Upper lobe of left lung (tissue), 4 donors: Measurements from ENCODE around the gene BMPR1B.

Experiments
- EP300 ChIP-seq, 4 donors: sonication (generic); formaldehyde crosslinking; IDR thresholded peaks; one replicate each; pipeline ENCODE4 v1.5.1; 2017; ENCODE audit warnings: antibody characterized with exemption in 4 of 4, control low read depth in 2 of 4
- POLR2A ChIP-seq, 4 donors: fragments of 450-650 bp; IDR thresholded peaks; one replicate each; pipeline ENCODE4 v1.5.1; 2016 to 2017; ENCODE audit warnings: antibody characterized with exemption in 4 of 4, mild to moderate bottlenecking in 2 of 4
- POLR2AphosphoS5 ChIP-seq, 2 donors: sonication (generic); formaldehyde crosslinking; IDR thresholded peaks; one replicate each; pipeline ENCODE4 v1.5.1; 2017; ENCODE audit warnings: antibody characterized with exemption in 2 of 2
- TF ChIP-seq, protein P1 (sequence below), 6 experiments: fragments of 450-650 bp in 4 of 6; fragments of 200-600 bp in 2 of 6; sonication (generic) in 2 of 6; IDR thresholded peaks; one replicate each; pipeline ENCODE4 v1.5.1; 2016 to 2019; ENCODE audit warnings: antibody characterized with exemption in 6 of 6

DNA sequence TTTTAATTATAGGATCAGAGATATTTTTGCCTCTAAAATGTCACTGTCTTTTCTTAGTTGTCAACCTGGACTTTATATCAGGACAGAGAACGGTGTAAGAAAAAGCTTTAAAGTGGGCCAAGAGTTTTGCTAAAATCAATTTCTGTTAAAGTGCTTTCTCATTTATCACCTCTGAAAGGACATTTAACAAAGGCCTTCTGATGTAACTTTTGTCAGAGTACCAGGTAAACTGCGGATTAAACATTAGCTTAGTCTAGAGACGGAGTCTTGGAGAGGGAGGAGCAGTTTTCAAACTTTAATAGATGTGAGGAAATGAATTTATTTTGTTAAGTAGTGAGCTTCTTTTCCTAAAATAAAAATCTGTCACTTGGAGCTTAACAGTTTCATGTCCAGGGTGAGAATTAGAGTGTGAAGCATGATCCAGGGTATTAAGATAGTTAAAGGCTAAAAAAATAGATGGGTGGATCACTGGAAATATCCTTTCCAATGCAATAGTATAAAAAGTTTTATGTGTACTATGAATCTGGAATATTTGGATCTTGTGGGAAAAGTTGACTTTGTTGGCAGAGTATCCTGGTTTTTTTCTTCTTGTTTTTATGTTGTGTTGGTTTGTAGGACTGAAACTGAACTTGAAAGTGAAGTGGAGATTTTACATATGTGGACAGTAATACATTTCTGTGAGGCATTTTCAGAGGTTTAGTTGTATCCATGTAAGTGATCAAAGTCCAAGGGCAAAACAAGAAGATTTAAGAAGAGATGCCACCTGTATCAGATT, 33.6 kb upstream of the BMPR1B start:
- TF ChIP-seq POLR2A (IDR thresholded peaks at IDR 0.05) = no peak
- TF ChIP-seq, protein P1, sequence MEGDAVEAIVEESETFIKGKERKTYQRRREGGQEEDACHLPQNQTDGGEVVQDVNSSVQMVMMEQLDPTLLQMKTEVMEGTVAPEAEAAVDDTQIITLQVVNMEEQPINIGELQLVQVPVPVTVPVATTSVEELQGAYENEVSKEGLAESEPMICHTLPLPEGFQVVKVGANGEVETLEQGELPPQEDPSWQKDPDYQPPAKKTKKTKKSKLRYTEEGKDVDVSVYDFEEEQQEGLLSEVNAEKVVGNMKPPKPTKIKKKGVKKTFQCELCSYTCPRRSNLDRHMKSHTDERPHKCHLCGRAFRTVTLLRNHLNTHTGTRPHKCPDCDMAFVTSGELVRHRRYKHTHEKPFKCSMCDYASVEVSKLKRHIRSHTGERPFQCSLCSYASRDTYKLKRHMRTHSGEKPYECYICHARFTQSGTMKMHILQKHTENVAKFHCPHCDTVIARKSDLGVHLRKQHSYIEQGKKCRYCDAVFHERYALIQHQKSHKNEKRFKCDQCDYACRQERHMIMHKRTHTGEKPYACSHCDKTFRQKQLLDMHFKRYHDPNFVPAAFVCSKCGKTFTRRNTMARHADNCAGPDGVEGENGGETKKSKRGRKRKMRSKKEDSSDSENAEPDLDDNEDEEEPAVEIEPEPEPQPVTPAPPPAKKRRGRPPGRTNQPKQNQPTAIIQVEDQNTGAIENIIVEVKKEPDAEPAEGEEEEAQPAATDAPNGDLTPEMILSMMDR (IDR thresholded peaks at IDR 0.05) = no peak
- no peak for TF ChIP-seq POLR2AphosphoS5 (IDR thresholded peaks at IDR 0.05)
- TF ChIP-seq EP300 (IDR thresholded peaks at IDR 0.05) = no peak
